Activated T-cell treated with anti-CD3 and anti-CD28 coated beads, Interleukin-2, amount 50 U/mL, for 48 hours (primary cell): ENCODE measurements around the gene ROR1.
"Not testable (repeated sequence)": the region's sequence is repeated elsewhere in the genome, so short reads cannot be mapped to it uniquely, and the experiment has no call there.

Source experiments
- DNase-seq, 2 experiments: peaks; one replicate each; pipeline ENCODE4 v3.0.0-alpha.2; 2020

The ROR1 gene

DNA sequence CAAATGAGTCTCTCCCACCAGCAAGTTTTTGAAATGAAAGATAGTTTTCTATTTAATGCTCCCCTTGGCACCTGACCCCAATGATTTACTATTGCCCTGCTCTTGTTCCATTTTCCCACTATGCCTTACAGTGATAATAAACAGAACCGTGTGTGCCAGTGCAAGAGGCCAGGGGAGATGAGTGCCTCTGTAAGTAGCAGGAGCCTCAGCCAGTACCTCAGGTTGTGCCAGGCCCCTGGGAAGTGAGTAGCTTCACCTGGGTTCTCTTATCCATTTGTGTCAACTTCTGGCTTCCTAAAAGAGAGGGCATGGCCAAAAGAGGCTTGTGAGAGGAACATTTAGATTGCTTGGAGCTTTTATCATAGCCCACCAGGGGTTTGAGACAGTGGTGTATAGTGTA is 3.4 kb upstream of the ROR1 start:
- no peak for DNase-seq

DNA sequence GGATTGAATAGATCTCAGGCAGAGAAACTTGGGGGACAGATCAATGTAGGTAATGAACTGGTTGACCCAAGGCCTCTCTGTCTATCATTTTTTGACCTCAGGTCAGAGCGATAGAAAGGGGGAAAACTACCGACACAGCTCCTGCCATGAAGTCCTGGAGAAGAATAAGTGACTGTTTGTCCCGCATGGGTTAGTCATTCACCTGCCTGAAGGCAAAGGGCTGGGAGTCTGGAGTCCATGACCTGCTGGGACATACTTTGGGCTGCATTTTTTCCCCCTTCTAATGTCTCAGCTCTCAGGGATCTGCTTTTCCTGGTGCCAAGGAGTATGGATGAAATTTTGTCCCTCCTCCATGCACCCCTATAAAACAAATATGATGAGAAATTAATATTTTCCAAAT is 1.6 kb upstream of the ROR1 start:
- DNase-seq: no peak

DNA sequence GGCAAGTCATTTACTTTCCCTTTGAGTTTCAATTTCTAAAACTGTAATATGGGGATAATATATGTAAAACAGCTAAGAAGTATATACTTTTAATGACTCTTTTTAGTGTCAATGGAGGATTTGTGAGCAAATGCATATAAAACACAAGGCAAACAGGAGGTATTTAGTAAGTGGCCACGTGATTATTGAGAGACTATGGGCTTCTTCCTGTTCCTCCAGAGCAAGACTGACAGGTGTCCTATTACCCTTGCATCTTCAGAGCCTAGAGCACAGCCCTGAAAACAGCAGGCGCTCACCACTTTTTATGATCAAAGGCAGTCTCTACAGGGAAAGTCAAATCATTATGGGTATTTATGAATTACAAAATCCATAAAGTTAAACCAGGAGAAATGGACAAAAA is 941 bp upstream of the ROR1 start:
- no peak for DNase-seq

DNA sequence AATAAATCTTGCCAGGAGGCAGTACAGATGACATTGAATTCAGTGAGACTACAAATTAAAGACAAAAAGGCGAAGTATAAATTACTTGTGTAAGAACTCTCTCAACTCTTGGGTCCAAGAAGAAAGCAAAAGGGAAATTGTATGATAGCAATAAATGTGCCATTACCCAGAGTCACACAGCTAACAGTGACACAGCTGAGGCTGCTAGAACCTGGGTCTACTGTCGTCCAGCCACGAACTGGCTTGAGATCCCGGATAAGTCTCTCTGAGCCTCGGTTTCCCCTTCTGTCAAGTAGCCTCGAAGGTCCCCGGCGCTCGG is 362 bp upstream of the ROR1 start:
- DNase-seq: no peak

DNA sequence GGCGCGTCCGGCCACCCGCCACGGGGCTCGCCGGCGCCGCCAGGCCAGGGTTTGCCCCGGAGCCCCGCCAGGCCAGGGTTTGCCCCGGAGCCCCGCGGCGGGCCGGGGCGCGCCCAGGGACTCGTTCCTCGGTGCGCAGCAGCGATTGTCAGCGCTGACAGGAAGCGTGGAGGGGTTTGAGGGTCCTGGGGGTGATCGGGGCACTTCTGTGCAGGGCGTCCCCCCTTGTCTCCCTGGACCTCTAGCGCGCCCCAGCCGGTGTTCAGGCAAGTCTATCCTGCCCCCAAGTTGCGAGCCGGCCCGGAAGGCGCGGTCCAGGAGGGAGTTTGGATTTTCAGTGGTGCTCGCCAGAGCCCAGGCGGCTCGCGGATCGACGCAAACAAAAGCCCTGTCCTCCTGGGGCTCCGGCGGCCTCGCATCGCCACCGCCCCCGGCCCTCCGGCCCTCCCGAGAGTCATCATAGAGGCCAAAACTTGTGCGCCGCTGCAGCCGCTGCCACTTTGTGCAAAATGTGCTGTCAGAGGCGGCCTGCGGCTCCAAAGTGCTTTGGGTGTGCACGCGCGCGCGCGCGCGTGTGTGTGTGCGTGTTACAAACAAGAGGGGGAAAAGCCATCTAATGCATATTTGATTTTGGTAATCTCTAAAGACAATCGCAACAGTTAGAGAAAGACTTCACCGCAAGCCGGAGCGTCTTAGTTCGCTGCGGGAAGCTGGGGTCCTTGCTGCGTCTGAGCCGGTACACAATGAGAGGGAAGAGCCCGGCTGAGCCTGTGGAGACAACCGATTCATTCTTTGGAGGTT is 1.0 kb downstream of the ROR1 start:
- DNase-seq: peak; percentile 26 to 32

DNA sequence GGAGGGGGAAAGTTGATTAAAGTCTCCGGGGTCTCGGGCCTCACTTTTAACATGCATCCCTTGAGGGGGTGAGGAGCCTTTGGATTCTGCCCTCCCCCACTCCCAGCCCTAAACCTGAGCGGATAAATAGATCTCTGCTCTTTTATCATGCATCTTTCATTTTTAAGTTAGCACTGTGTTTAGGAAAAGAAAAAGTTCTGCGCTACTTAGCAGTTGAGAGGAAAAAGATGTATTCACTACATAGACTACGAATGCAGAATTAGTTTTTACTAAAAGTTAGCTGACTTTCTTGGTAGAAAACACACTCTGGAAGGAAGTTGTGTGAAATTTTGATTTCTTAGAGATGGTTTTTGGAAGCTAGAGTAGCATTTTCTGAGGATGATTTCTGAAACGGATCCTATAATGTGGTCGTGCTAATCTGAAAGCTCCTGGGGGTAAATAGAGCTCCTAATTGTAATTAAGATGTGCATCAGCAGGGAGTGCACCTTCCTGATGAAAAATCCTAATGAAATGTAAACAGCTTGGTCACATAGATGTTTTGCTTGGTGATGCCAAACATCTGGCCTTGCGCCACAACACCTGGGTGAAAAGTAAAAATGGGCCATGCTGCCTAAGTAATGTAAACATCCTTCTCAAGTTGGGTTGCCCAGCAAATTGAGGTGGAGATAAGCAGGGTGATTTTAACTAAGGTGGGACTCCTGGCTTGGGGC is 1.8 kb downstream of the ROR1 start:
- no peak for DNase-seq

DNA sequence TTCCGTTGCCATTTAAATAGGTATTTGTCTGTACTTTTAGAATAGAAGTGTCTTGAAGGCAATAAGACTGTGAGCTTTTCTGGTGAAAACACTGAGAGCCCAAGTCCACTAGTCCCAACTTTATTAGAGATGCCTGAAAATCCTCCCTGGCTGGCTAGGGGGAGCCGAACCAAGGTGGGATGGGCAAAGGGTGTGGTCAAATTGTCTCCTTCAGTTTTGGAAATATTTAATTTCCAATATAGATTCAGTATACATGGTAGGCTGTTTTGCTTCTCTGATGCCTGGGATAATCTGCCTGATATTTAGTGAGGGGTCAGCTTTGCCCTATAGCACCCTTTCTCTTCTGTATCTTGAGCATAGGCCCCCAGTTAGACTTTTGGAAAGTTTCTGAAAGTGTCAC is 3.5 kb downstream of the ROR1 start:
- no peak for DNase-seq

DNA sequence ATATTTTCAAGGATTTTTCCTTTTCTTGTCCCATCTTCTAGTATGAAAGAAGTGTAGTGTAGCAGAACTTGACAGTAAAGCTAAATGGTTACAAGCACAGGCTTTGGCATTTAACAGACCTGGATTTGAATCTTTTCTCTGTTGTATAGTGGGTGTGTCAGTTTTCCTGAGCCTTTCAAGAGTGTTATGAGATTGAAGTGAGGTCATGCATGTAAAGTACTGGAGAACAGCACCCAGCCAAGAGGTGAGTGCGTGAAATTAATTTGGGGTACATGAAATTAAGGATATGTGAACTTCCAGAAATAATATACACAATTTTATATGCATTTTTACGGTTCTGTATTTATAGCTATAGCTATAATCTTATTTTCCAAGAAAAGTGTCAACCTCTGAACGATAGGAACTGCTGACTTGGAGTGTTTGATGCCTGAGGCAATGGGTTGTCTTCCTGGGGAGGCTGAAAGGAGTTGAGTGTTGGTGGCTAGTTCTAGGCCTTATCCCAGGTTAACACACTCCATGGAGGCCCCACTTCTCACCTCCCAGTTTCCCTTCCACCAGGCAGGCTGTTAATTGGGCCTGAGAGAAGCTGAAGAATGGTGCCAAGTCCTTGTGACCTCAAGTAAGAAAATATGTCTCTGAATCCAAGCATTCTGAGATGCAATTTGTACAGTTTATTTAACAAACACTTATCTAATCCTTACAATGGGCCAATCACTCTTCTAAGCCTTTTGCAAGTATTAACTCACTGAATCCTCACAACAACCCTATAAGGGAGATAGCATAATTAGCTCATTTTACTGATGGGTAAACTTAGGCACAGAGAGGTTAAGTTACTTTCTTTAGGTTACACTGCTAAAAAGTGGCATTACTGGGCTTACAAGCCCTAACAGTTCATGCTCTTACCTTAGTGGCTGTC is 4.4 kb downstream of the ROR1 start:
- no peak for DNase-seq

DNA sequence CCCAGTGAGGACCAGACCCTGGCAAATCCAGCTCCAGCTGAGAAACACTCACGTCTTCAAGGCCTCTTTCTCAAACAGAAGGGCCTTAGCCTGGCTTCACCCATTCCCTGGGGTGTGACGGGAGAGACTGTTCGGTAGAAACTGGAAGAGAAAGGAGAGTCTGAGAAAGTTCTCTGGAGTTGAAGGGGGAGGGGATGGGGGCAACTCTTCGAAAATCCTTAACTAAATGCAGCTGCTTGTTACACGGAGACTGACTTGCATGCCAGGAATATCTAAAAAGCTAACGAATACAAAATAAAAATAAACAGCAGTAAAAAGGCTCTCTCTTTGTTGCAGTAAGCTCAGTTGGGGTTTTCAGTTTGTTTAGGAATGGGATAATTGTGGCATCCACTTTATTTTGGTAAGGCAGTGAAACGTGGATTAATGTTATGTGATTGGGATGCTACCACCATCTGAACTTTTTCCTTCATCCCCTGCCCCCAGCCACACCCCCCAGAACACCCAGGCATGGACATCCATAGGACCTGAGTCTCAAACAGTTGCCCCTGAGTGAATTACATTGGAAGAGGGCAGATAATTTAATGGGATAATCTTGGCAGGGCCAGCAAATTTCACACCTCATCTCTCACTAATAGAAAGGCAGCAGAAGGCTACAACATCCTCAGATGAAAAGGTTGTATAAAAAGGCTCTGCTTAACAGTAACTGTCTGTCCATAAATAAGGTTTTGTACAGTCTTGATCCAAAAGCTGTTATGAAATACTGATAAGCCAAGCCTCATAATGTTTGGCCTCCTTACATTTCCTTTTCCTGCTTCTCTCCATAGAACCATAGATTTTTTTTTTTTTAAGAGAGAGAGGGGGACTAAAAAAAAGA is 5.8 kb downstream of the ROR1 start:
- no peak for DNase-seq

DNA sequence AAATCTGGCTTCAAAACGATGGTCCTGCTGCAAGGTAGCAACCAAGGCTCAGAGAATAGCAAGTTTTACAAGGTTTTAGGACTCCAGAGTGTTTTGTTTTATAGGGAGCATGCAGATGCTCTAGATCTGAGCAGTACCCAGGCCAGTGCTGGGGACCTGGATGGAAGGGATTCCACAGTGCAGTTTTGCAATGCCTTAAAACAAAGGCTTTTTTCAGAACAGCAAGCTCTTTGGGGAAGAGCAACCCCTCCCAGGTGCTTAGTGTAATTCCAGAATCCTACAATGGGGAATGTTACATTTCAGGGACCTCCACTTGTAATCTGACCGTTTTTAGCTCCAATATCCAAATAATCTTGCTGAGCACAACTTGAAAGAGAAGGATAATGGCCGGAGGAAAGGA is 6.7 kb downstream of the ROR1 start:
- DNase-seq: no peak

DNA sequence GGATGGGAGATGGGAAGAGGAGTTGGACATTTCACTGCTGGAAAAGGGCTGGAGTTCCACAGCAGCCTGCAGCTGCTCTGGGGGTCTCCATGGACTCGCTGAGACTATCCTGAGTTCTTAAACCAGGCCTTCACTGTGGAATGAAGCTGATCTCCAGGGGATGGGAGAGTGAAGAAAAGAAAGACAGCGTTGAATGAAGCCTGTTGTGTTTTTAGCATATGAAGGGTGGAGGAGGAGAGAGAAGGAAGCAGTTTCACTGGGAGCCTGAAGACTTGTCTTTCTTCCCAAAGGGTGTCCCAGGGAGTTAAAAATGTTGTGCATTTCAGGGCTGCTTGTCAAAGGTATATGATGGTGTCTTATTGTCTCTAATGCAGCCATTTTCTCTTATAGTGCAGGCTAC is 9.2 kb downstream of the ROR1 start:
- DNase-seq: no peak

DNA sequence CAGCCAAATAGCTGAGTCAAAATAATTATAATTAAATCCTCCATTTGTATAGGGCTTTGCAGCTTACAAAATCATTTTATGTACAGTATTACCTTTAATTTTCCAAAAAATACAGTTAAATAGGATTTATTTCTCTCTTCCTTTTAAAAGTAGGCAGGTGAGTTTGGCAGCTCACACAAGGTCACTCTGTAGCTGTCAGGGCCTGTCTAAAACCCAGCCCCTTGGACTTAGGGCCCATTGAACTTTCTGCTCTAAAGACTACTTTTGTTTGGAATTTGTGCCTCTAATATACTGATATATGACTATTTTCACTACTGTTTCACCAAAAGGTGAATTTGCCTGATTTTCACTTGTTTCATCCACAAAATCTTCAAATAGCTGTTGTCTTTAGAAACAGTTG is 10.3 kb downstream of the ROR1 start:
- no peak for DNase-seq

DNA sequence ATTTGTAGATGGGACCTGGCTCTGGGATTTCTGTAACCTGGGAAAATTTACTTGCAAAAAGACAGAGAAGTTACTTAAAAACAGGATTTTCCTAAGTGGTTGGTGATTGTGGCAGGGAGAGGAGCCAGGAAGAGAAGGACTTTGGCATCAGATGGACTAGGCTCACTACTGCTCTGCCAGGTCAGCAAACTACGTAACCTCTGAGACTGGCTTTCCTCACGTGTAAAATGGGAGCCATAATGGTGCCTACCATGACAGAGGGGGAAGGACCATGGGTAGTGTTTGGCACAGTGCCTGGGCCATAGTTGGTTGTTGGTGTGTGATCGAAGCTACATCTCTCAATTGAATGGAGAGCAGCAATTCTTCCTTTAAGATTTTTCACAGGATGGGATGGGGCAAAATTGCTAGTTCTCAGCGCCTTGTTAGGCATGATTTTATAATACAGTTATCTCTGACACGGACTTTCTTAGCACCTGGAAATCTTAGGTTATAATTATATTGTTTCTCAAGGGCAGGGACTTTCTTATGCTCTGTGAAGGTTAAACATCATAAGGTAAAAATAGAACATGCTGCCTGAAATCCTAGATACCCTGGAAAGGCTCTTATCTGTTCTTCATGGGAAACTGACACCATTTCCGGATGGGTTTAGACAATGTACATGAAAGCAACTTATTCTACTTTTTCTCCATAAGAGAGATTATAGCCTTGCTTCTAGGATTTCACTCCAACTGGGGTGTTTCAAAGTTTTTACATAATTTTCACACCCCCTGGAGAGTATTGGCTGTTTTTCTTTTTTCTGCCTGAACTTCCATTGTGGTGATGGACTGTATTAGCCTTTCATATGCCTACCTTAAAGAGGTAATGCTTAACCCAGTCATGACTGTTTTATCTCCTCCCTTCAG is 10.9 kb downstream of the ROR1 start:
- DNase-seq: no peak

DNA sequence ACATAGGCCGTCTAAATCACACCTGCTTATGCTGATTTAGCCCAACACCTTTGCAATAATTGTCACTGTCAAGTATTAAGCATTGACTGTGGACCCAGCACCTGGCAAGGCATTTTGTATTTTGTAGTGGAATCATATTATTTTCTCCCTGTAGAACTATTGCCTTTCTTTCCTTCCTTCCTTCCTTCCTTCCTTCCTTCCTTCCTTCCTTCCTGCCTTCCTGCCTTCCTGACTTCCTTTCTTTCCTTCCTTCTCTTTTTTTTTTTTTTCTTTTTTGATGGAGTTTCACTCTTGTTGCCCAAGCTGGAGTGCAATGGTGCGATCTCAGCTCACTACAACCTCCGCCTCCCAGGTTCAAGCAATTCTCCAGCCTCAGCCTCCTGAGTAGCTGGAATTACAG is 13.5 kb downstream of the ROR1 start:
- DNase-seq: not testable (repeated sequence)

DNA sequence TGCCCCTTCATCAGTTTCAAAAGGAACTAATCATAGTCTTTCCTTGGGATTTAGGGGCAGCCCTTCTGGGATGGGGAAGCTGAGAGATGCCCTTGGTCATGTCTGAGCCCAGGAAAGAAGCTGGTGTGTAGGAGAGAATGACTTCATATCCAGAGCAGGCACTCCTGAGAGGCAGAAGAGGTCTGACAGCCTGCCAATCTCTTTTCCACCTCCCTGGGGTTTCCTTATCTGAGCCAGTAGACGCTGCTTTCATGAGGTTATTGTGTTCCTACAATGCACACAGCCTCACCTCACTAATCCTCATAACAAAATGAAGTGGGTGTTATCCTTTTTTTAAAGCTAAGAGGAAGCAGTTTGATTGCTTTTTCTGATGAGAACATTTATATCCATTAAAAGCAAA is 14.1 kb downstream of the ROR1 start:
- no peak for DNase-seq

DNA sequence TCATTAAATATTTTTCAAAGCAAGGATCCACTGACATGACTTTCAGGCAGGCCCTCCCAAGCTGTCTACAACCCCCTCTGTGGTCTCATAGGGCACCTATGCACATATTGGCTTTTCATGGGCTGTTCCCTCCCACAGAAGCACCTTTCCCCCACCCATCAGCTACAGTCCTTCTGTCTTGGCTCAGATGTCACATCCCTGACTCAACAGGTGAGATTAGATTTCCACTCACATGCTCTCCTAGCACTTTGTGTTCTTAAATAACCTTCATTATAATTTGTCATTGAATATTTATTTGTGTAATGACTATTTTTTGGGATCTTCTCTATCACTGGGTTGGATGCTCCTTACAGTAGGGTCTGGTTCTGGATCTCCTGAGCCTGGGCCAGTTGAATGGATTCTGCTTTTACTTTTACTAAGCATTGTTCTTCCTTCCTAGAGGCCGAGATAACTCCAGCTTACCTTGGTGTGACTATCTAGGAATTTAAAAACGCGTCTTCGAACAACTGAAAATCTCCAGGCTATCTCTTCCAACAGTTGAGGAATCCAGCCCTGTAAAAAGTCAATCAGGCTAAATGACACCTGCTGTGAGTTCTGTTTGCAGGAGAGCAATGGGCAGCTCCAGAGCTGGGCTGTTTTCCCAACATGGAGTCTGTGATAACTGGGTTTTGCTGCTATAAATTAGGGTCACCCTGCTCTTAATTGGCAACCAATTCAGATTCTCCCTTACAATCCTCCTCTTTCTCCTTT is 16.2 kb downstream of the ROR1 start:
- DNase-seq: no peak

DNA sequence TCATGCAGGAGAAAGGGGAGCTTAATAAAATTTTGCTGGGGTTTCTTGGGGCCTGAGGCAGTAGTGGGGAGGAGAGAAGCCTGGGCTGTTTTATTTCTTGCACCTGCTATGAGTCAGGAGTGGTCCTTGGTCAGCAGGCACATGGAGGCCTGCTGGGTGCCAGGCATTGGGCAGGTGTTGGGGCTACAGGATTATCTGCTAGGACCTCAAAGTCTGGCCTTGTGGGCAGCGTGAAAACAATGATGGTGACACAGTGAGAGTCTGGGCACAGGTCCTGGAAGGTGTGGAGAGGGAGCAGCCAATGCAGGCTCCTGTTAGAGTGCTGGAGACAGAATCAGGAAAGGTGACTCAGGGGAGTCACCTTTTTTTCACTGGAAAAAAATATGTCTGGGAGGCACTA is 17.2 kb downstream of the ROR1 start:
- DNase-seq: no peak

DNA sequence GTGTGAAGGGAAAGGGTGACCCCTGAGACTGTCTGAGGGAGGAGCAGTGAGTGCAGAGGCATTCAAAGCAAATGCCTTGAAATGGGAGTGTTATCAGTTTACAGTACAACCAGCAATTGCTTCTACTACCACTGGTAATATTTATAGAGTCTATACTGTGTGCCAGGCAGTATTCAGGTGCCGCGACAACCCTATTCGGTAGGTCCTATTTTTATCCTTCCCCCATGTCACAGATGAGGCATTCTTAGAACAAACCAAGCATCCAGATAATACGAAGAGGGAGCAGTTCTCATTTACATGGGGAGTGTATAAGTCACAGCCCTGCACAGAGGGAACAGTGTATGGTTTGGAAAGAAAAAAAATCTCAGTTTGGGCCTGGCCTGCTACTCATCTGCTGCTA is 18.3 kb downstream of the ROR1 start:
- DNase-seq: no peak

DNA sequence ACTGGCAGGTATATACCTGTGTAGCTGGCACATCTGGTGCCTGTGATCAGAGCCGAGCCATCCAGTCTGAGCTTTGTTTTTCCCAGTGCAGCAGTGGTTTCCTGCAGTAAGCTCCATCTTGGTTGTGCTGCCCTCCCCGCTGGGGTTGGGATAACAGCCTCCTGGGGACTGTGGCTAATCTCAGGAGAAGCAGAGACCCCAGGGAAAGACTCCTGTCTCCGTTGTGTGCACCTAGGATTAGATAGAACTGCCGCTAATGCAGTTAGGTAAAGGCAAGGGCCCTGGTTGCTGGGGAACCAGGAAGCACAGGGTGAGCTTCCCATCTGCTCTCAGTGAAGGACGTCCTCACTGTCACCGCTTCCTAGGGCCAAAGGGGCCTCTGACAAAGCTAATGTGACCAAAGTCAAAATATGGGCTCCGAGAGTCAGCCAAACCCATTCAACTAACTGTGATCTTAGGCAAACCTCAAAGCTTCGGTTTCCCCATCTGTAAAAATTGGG is 20.0 kb downstream of the ROR1 start:
- DNase-seq: no peak

DNA sequence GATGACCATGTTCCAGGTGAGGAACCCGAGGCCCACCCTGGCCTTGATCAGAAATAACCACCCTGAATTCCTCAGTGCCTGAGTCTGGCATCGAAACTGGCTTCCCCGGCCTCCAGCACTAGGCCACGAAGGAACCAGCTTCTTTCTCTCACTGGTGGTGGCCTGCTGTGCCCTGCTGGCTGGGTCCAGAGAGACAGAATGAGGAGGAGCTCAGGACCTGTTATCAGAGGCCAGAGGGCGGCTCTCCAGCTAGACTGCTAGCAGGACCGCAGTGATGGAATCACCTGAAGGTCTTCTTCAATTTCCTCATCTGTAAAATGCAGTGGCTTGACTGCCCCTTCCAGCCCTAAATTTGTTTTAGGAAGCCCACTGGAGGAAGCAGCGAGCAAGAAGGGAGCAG is 20.5 kb downstream of the ROR1 start:
- no peak for DNase-seq

DNA sequence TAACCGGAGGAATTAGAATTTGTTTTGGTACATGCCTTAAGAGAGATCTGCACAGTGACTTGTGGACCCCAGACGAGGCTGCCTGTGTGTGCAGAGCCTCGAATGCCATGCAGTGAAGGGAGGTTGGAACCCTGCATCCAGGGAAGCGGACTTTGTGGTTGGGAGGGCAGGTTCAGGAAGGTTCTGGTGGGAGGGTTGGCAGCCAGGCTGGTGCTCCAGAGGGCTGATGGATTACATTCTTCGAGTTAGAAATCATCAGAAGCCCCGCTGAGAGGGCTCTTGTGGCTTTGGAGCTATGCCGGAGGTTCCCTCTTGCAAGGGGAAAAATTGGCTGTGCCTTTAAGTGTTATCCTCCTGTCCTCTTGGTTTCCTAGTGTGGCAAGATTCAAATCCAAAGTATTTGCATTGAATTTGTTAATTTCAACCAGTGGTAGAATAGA is 21.1 kb downstream of the ROR1 start:
- DNase-seq: no peak
